ENCODE results near the gene COPB1.

The COPB1 gene

GRCh38 chr11:14425621-14426020 is 74.0 kb downstream of the COPB1 start:
- no peak for DNase-seq (ENCODE audit: low read depth)

GRCh38 chr11:14424096-14424495 is 75.5 kb downstream of the COPB1 start:
- DNase-seq (ENCODE audit: low read depth): no peak

- DNase-seq (ENCODE audit: low read depth): no peak
These were observed 76.0 kb downstream of the COPB1 start for GRCh38 chr11:14423633-14424032.

- DNase-seq (ENCODE audit: low read depth): no peak
These were observed 76.8 kb downstream of the COPB1 start for GRCh38 chr11:14422814-14423182.

- peak; percentile 99 for DNase-seq (ENCODE audit: low read depth)
These were observed 77.4 kb downstream of the COPB1 start for GRCh38 chr11:14422052-14422813.

- DNase-seq (ENCODE audit: low read depth): no peak
These were observed 79.4 kb downstream of the COPB1 start for GRCh38 chr11:14420223-14420622.

GRCh38 chr11:14418801-14419417 is 80.7 kb downstream of the COPB1 start:
- no peak for DNase-seq (ENCODE audit: low read depth)

- no peak for DNase-seq (ENCODE audit: low read depth)
These were observed 81.8 kb downstream of the COPB1 start for GRCh38 chr11:14417617-14418374.

GRCh38 chr11:14417186-14417585 is 82.4 kb downstream of the COPB1 start:
- peak; percentile 56 for DNase-seq (ENCODE audit: low read depth)

- DNase-seq (ENCODE audit: low read depth): no peak
These were observed 84.8 kb downstream of the COPB1 start for GRCh38 chr11:14414470-14415461.

- no peak for DNase-seq (ENCODE audit: low read depth)
These were observed 86.1 kb downstream of the COPB1 start for GRCh38 chr11:14413307-14414069.

GRCh38 chr11:14411818-14412217 is 87.8 kb downstream of the COPB1 start:
- peak; percentile 86 for DNase-seq (ENCODE audit: low read depth)

- no peak for DNase-seq (ENCODE audit: low read depth)
These were observed 89.7 kb downstream of the COPB1 start for GRCh38 chr11:14409891-14410290.

- DNase-seq (ENCODE audit: low read depth): no peak
These were observed 91.0 kb downstream of the COPB1 start for GRCh38 chr11:14408612-14409011.
